Choroid plexus epithelial cell (primary cell): ENCODE measurements around the gene TBL3.

ENCODE experiments used
- DNase-seq: peaks from one replicate; pipeline ENCODE4 v3.0.0-alpha.2; 2010; ENCODE audit warnings: low read depth
- H3K4me3 ChIP-seq: 2 replicates; pipeline ENCODE4 v1.5.1; 2011; ENCODE audit warnings: low read depth, mild to moderate bottlenecking, control low read depth, low read length, moderate library complexity
- TF ChIP-seq, protein P1 (sequence below): conservative IDR thresholded peaks from 2 replicates; pipeline ENCODE4 v1.5.1; 2011; ENCODE audit warnings: low read depth, mild to moderate bottlenecking, control low read depth, inconsistent platforms, low read length, moderate library complexity

The TBL3 gene

GRCh38 chr16:1976951-1977874, 5.4 kb downstream of the TBL3 start:
- no peak overlapping the region for H3K4me3 ChIP-seq
- TF ChIP-seq, protein P1, sequence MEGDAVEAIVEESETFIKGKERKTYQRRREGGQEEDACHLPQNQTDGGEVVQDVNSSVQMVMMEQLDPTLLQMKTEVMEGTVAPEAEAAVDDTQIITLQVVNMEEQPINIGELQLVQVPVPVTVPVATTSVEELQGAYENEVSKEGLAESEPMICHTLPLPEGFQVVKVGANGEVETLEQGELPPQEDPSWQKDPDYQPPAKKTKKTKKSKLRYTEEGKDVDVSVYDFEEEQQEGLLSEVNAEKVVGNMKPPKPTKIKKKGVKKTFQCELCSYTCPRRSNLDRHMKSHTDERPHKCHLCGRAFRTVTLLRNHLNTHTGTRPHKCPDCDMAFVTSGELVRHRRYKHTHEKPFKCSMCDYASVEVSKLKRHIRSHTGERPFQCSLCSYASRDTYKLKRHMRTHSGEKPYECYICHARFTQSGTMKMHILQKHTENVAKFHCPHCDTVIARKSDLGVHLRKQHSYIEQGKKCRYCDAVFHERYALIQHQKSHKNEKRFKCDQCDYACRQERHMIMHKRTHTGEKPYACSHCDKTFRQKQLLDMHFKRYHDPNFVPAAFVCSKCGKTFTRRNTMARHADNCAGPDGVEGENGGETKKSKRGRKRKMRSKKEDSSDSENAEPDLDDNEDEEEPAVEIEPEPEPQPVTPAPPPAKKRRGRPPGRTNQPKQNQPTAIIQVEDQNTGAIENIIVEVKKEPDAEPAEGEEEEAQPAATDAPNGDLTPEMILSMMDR: no peak
- DNase-seq: no peak

DNA sequence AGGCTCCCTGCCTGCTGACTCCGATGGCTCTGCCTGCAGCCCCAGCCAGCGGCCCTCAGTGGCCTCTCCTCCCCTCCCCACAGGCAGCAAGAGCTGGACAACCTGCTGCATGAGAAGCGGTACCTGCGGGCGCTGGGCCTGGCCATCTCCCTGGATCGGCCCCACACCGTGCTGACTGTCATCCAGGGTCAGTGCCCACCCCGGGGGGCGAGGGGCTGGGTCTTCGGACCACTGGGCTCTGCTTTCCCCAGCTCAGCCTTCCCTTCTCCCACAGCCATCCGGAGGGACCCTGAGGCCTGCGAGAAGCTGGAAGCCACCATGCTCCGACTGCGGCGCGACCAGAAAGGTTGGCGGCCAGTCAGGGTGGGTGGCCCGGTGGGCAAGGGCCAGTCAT, 6.0 kb downstream of the TBL3 start:
- no peak overlapping the region for H3K4me3 ChIP-seq
- DNase-seq: no peak
- TF ChIP-seq, protein P1: no peak

DNA sequence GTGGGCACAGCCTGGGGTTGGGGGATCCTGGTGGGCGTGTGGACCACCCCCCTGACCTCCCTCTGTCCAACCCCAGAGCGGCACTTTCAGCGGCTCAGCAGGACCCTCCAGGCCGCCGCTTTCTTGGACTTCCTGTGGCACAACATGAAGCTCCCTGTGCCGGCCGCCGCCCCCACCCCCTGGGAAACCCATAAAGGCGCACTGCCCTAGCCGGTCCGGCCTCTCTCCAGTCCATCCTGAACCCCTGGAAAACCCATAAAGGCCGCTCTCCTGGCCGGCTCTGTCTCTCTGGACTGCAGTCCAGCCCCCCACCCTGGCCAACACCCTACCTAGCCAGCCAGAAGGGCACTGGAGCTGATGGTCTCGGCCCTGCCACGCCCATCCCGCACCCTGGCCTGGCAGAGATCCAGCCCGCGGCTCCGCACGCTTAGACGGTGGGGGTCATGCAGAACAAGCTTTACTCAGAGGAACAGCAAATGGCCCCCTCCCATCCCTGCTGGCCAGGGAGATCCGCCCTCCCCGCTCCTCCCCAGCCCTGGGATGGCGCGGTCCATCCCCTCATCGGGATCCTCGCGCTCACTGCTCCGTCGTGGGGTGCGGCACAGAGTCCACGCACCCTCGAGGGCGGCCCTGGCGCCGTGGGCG, 6.7 kb downstream of the TBL3 start:
- TF ChIP-seq, protein P1: no peak
- no peak overlapping the region for H3K4me3 ChIP-seq

DNA sequence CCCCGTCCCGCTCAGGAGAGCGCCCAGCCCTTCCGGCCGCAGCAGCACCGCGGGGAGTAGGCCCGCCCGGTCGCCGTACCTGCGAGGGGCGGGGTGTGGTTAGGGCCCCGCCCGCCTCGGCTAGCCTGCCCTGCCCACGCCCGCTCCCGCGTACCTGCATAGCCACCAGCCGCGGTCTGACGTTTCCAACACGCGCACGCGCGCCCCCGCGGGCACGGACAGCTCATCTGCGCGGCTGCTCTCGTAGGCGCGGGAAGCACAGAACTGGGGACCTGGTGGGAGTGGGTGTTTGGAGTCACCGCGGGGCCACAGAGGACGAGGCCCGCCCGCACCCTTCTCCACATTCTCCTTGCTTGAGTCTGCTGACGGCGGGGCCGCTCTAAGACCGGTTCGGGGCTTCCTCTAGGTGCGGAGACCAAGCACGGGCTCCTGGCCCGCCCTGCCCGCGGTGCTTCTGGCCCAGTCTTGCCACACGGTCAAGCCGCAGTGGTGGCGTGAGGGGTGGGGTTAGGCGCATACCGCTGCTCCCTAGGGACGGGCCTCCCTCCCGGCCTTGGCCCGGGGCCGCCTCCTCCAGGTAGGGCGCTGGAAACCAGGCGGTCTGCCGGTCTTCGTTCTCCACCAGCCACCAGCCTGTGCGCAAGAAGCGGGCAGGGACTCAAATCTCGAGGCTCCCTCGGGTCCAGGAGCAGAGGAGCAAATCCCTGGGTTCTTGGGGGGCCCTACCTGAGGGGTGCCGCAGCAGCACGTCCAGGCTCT, 7.6 kb downstream of the TBL3 start:
- DNase-seq: no peak
- H3K4me3 ChIP-seq: no peak overlapping the region
- TF ChIP-seq, protein P1: no peak

More for the DNA sequence above, 6.7 kb downstream of the TBL3 start:
- no peak for DNase-seq

GRCh38 chr16:1980030-1980769, 8.3 kb downstream of the TBL3 start:
- DNase-seq: no peak
- TF ChIP-seq, protein P1: no peak
- H3K4me3 ChIP-seq: no peak overlapping the region

DNA sequence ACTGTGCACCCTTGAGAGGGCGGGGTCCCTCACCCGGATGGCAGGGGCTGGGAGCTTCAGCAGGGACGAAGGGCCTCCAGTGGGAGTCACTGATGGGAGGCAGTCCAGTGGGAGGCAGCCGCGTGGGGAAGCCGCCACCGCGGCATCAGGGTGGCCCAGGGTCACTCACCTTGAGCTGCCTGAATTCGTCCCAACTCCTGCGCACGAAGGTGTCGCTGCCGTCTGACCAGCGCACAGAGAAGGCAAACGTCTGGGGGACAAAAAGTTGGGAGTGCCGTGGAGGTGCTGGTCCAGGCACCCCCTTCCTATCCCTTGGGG, 8.9 kb downstream of the TBL3 start:
- TF ChIP-seq, protein P1: no peak
- DNase-seq: no peak
- no peak overlapping the region for H3K4me3 ChIP-seq
